Hepatocyte (in vitro differentiated cells): Measurements from ENCODE around the gene GLYATL3. TPM values are rescaled to one million over a fixed set of nuclear protein-coding genes. Genes with fewer than 3 reads are reported as not detected.

Experiments used
- DNase-seq: peaks from one replicate; pipeline ENCODE4 v3.0.0-alpha.2; 2016; ENCODE audit warnings: low spot score
- H2AFZ ChIP-seq: fragments of 200-600 bp; sonication (generic); 2 replicates; pipeline ENCODE4 v1.6.0; 2016; ENCODE audit warnings: antibody characterized with exemption, mild to moderate bottlenecking
- H3K27ac ChIP-seq: fragments of 200-600 bp; sonication (generic); 2 replicates; pipeline ENCODE4 v1.5.1; 2016; ENCODE audit warnings: mild to moderate bottlenecking
- H3K27me3 ChIP-seq: fragments of 200-600 bp; sonication (generic); 2 replicates; pipeline ENCODE4 v1.6.1; 2016
- H3K36me3 ChIP-seq: fragments of 200-600 bp; sonication (generic); replicated peaks from 2 replicates; pipeline ENCODE4 v1.5.1; 2016; ENCODE audit warnings: low read depth; ENCODE audit not compliant: insufficient read depth
- H3K4me1 ChIP-seq: fragments of 200-600 bp; sonication (generic); 2 replicates; pipeline ENCODE4 v1.5.1; 2016; ENCODE audit warnings: mild to moderate bottlenecking, moderate library complexity; ENCODE audit not compliant: insufficient read depth
- H3K4me2 ChIP-seq: fragments of 200-600 bp; sonication (generic); 2 replicates; pipeline ENCODE4 v1.6.0; 2016
- H3K4me3 ChIP-seq: fragments of 200-600 bp; sonication (generic); 2 replicates; pipeline ENCODE4 v1.5.1; 2016; ENCODE audit warnings: mild to moderate bottlenecking
- H3K79me2 ChIP-seq: fragments of 200-600 bp; sonication (generic); 2 replicates; pipeline ENCODE4 v1.6.0; 2017; ENCODE audit warnings: mild to moderate bottlenecking
- H3K9me2 ChIP-seq: fragments of 200-600 bp; sonication (generic); replicated peaks from 2 replicates; pipeline ENCODE4 v1.6.0; 2017; ENCODE audit warnings: mild to moderate bottlenecking; ENCODE audit not compliant: insufficient read depth
- H3K9me3 ChIP-seq: fragments of 200-600 bp; sonication (generic); 2 replicates; pipeline ENCODE4 v1.5.1; 2016; ENCODE audit warnings: low read depth, mild to moderate bottlenecking
- H4K20me1 ChIP-seq: fragments of 200-600 bp; sonication (generic); 2 replicates; pipeline ENCODE4 v1.6.0; 2016; ENCODE audit warnings: mild to moderate bottlenecking; ENCODE audit not compliant: insufficient read depth, poor library complexity, severe bottlenecking
- EZH2 ChIP-seq: fragments of 200-600 bp; sonication (generic); IDR thresholded peaks from 2 replicates; pipeline ENCODE4 v1.6.1; 2016; ENCODE audit warnings: antibody characterized with exemption, mild to moderate bottlenecking, borderline replicate concordance
- EZH2phosphoT487 ChIP-seq: fragments of 200-600 bp; sonication (generic); IDR thresholded peaks from one replicate; pipeline ENCODE4 v1.6.1; 2018; ENCODE audit warnings: antibody characterized with exemption, mild to moderate bottlenecking, low read depth, moderate library complexity; ENCODE audit not compliant: unreplicated experiment, severe bottlenecking
- WGBS: methylation state at CpG from one replicate; pipeline ENCODE4 v1.1.6; 2016; ENCODE audit warnings: low lambda C conversion rate; ENCODE audit errors: missing lambda C conversion rate; 5-methylcytosine and 5-hydroxymethylcytosine counted together
- polyA plus RNA-seq: library from polyadenylated mRNA; unstranded; fragments of >200 nt; fragmentation: Nextera tagmentation; extraction: Ambion mirVana; gene quantifications from 2 replicates; pipeline ENCODE4 v1.2.1, GENCODE V29; 2016
- total RNA-seq: library from RNA; depleted of rRNA; stranded (reverse); fragments of >200 nt; gene quantifications from 2 replicates; pipeline ENCODE4 v1.2.3, GENCODE V29; 2014
- TF ChIP-seq, protein P1 (sequence below): fragments of 200-600 bp; sonication (generic); IDR thresholded peaks from 2 replicates; pipeline ENCODE4 v1.5.1; 2016; ENCODE audit warnings: antibody characterized with exemption, mild to moderate bottlenecking; ENCODE audit not compliant: poor library complexity

The GLYATL3 gene
- total and polyA plus RNA-seq, 2 experiments from 2014 or later = not detected

GRCh38 chr6:49563006-49563886 lies 63.5 kb downstream of the GLYATL3 start:
- Histone ChIP-seq H3K27ac (no peak overlapping the region), H3K9me3 (no peaks in the 10 kb centered on the region), H3K4me2 (no peak overlapping the region), H3K27me3 (no peaks in the 10 kb centered on the region), H4K20me1 (no peaks in the 10 kb centered on the region), H3K9me2 (no peaks in the 10 kb centered on the region), H3K4me3 (no peak overlapping the region), H3K36me3 (no peaks in the 10 kb centered on the region), H2AFZ (no peak overlapping the region), H3K79me2 (no peaks in the 10 kb centered on the region), H3K4me1 (no peaks in the 10 kb centered on the region)
- DNase-seq = no peak
- WGBS = 74% methylated on average over 5 of the region's 5 CpGs
- TF ChIP-seq EZH2 (no peak), EZH2phosphoT487 (no peak)
- TF ChIP-seq, protein P1, sequence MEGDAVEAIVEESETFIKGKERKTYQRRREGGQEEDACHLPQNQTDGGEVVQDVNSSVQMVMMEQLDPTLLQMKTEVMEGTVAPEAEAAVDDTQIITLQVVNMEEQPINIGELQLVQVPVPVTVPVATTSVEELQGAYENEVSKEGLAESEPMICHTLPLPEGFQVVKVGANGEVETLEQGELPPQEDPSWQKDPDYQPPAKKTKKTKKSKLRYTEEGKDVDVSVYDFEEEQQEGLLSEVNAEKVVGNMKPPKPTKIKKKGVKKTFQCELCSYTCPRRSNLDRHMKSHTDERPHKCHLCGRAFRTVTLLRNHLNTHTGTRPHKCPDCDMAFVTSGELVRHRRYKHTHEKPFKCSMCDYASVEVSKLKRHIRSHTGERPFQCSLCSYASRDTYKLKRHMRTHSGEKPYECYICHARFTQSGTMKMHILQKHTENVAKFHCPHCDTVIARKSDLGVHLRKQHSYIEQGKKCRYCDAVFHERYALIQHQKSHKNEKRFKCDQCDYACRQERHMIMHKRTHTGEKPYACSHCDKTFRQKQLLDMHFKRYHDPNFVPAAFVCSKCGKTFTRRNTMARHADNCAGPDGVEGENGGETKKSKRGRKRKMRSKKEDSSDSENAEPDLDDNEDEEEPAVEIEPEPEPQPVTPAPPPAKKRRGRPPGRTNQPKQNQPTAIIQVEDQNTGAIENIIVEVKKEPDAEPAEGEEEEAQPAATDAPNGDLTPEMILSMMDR = no peak

DNA sequence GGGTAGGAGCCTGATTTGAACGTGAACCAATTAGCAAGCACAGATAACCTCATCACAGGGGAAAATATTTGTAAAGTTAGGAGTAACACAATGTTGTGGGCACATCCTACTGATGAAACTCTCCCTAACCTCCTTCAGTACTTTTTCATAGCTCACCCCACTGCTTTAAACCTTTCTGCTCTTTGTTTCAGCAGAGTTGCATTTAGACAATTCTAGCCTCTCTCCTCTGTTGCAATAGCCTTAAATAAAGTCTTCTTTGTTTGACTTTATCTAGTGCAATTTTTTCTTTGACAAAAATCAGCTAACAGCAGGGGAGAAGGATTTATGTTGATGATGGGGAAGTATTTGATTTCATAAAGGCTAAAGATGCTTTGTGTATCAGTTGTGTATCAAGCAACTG lies 64.8 kb downstream of the GLYATL3 start:
- no peaks in the 10 kb centered on the region for H4K20me1 ChIP-seq
- no peaks in the 10 kb centered on the region for H3K9me3 ChIP-seq
- no peaks in the 10 kb centered on the region for H3K36me3 ChIP-seq
- H3K79me2 ChIP-seq = no peaks in the 10 kb centered on the region
- H3K9me2 ChIP-seq = no peaks in the 10 kb centered on the region
- no peak overlapping the region for H3K4me3 ChIP-seq
- no peaks in the 10 kb centered on the region for H3K4me1 ChIP-seq
- WGBS = 63% methylated on average over 1 of the region's 1 CpG
- no peak for DNase-seq
- H3K27me3 ChIP-seq = no peaks in the 10 kb centered on the region
- TF ChIP-seq, protein P1 = no peak
- TF ChIP-seq EZH2 (no peak), EZH2phosphoT487 (no peak)
- H2AFZ ChIP-seq = no peak overlapping the region
- H3K4me2 ChIP-seq = no peak overlapping the region
- no peak overlapping the region for H3K27ac ChIP-seq

GRCh38 chr6:49565261-49565660 lies 65.5 kb downstream of the GLYATL3 start:
- no peak for DNase-seq
- H3K4me2 ChIP-seq = no peak overlapping the region
- H3K27ac ChIP-seq = no peak overlapping the region
- H3K36me3 ChIP-seq = no peaks in the 10 kb centered on the region
- H3K9me2 ChIP-seq = no peaks in the 10 kb centered on the region
- WGBS = 58% methylated on average over 2 of the region's 2 CpGs
- H3K9me3 ChIP-seq = no peaks in the 10 kb centered on the region
- no peaks in the 10 kb centered on the region for H4K20me1 ChIP-seq
- no peaks in the 10 kb centered on the region for H3K4me1 ChIP-seq
- no peaks in the 10 kb centered on the region for H3K27me3 ChIP-seq
- no peak overlapping the region for H3K4me3 ChIP-seq
- TF ChIP-seq, protein P1 = no peak
- no peak overlapping the region for H2AFZ ChIP-seq
- no peaks in the 10 kb centered on the region for H3K79me2 ChIP-seq
